PC-9 (cell line): Measurements from ENCODE around the gene LYZL2.

ENCODE experiments used
- CTCF ChIP-seq: fragments of 200-600 bp; sonication (generic); conservative IDR thresholded peaks from 2 replicates; pipeline ENCODE4 v1.6.1; 2017; ENCODE audit warnings: mixed run types, antibody characterized with exemption, mild to moderate bottlenecking, moderate library complexity
- EZH2 ChIP-seq: fragments of 200-600 bp; sonication (generic); IDR thresholded peaks from 2 replicates; pipeline ENCODE4 v1.8.0; 2017; ENCODE audit warnings: antibody characterized with exemption, low read depth

GRCh38 chr10:30589441-30589840, 40.1 kb downstream of the LYZL2 start:
- TF ChIP-seq EZH2 (no peak), CTCF (no peak)
